ENCODE measurements around the gene TUBB2B.
A peak's percentile ranks its signal among the peaks of the same experiment; 100 is the strongest.

The TUBB2B gene

DNA sequence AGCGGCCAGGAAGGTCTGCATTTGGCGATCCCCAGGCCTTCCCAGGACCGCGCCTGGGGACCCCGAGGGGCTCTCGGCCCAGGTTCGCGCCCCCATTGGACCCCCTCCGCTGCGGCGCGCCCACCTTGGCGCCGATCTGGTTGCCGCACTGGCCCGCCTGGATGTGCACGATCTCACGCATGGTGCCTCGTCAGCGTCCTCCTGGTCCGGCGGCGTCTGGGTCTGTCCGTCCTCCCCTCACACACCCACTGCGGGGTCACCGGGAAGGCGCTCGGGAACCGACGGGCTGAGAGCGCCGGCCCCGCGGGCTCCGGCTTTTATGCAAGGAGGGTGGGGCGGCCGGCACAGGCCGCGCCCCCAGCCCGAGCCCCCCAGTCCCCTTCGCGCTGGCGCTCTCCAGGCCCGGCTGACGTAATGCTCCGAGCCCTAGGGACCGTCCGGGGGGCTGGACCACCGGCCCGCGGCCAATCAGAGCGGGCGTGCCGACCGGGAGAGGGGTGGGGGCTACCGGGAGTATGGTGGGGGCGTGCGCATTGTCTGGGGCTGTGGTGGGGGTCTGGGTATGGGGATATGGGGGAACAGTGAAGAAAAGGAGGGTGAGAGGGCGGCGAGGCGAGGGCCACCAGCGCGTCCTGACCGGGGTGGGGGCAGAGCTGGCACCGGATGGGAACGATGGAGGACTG is at the start of gene TUBB2B:
Gene TUBB2B (minus strand): TSS at position 291 of the 683 bp plus-strand sequence. CDS start 110 bp downstream, at position 181.
- Histone ChIP-seq H3K4me3 (peak within 1 kb of the TSS; percentile 63), H3K9me3 (no peaks in the 10 kb centered on the region), H3K9ac (no peak within 1 kb of the TSS; the same call in 1 of the 2 replicates), H3K4me2 (peak within 1 kb of the TSS; percentile 90), H3K4me1 (peaks cover 34% of the 10 kb centered on the region), H4K20me1 (peaks cover 62% of the 10 kb centered on the region), H3K27me3 (peaks cover 70% of the 10 kb centered on the region), H3K36me3 (no peaks in the 10 kb centered on the region), H3K27ac (no peak within 1 kb of the TSS)
- TF ChIP-seq Cebpa-rat (IDR thresholded peaks at IDR 0.05): no peak

- TF ChIP-seq Cebpa-rat (IDR thresholded peaks at IDR 0.05): no peak
- Histone ChIP-seq H4K20me1 (peaks cover 96% of the 10 kb centered on the region), H3K36me3 (peaks cover 69% of the 10 kb centered on the region)
Measured at GRCh38 chr6:3277251-3277650, 49.8 kb upstream of the TUBB2B start.

GRCh38 chr6:3276174-3277167 is 49.0 kb upstream of the TUBB2B start:
- Histone ChIP-seq H3K4me1 (no peaks in the 10 kb centered on the region), H3K4me2 (no peak overlapping the region), H3K27me3 (no peaks in the 10 kb centered on the region), H3K36me3 (peaks cover 69% of the 10 kb centered on the region), H3K9me3 (no peaks in the 10 kb centered on the region), H3K9ac (no peak overlapping the region), H3K27ac (no peak overlapping the region), H4K20me1 (peaks cover 96% of the 10 kb centered on the region), H3K4me3 (no peak overlapping the region)
- TF ChIP-seq Cebpa-rat (IDR thresholded peaks at IDR 0.05): no peak

More at GRCh38 chr6:3277251-3277650, 49.8 kb upstream of the TUBB2B start:
- H3K4me1 ChIP-seq: no peaks in the 10 kb centered on the region
- H3K27me3 ChIP-seq: no peaks in the 10 kb centered on the region
- no peak overlapping the region for H3K4me3 ChIP-seq
- H3K4me2 ChIP-seq: no peak overlapping the region
- no peak overlapping the region for H3K9ac ChIP-seq
- no peak overlapping the region for H3K27ac ChIP-seq
- H3K9me3 ChIP-seq: no peaks in the 10 kb centered on the region

- Histone ChIP-seq H3K9me3 (no peaks in the 10 kb centered on the region), H3K27ac (no peak overlapping the region), H3K4me1 (no peaks in the 10 kb centered on the region), H3K27me3 (no peaks in the 10 kb centered on the region), H3K9ac (no peak overlapping the region), H3K36me3 (peaks cover 82% of the 10 kb centered on the region), H4K20me1 (peaks cover 100% of the 10 kb centered on the region), H3K4me3 (no peak overlapping the region), H3K4me2 (no peak overlapping the region)
- TF ChIP-seq Cebpa-rat (IDR thresholded peaks at IDR 0.05): no peak
Measured at GRCh38 chr6:3273707-3274521, 46.5 kb upstream of the TUBB2B start.

GRCh38 chr6:3272911-3273547 is 45.6 kb upstream of the TUBB2B start:
- peaks cover 100% of the 10 kb centered on the region for H4K20me1 ChIP-seq

GRCh38 chr6:3271756-3272155 is 44.3 kb upstream of the TUBB2B start:
- H4K20me1 ChIP-seq: peaks cover 100% of the 10 kb centered on the region
- no peak overlapping the region for H3K27ac ChIP-seq
- H3K9ac ChIP-seq: no peak overlapping the region
- no peaks in the 10 kb centered on the region for H3K4me1 ChIP-seq
- H3K4me3 ChIP-seq: no peak overlapping the region
- no peaks in the 10 kb centered on the region for H3K27me3 ChIP-seq
- no peaks in the 10 kb centered on the region for H3K9me3 ChIP-seq
- peaks cover 89% of the 10 kb centered on the region for H3K36me3 ChIP-seq
- no peak overlapping the region for H3K4me2 ChIP-seq
- no peak for TF ChIP-seq Cebpa-rat (IDR thresholded peaks at IDR 0.05)

More at GRCh38 chr6:3272911-3273547, 45.6 kb upstream of the TUBB2B start:
- H3K4me3 ChIP-seq: no peak overlapping the region
- H3K27ac ChIP-seq: no peak overlapping the region
- no peaks in the 10 kb centered on the region for H3K4me1 ChIP-seq
- H3K9ac ChIP-seq: no peak overlapping the region
- H3K4me2 ChIP-seq: no peak overlapping the region
- H3K9me3 ChIP-seq: no peaks in the 10 kb centered on the region
- no peaks in the 10 kb centered on the region for H3K27me3 ChIP-seq
- no peak for TF ChIP-seq Cebpa-rat (IDR thresholded peaks at IDR 0.05)
- peaks cover 89% of the 10 kb centered on the region for H3K36me3 ChIP-seq

- no peaks in the 10 kb centered on the region for H3K9me3 ChIP-seq
- H3K27ac ChIP-seq: no peak overlapping the region
- H3K27me3 ChIP-seq: no peaks in the 10 kb centered on the region
- H4K20me1 ChIP-seq: peaks cover 100% of the 10 kb centered on the region
- H3K9ac ChIP-seq: no peak overlapping the region
- no peak overlapping the region for H3K4me3 ChIP-seq
- H3K36me3 ChIP-seq: peaks cover 89% of the 10 kb centered on the region
- no peak for TF ChIP-seq Cebpa-rat (IDR thresholded peaks at IDR 0.05)
- H3K4me1 ChIP-seq: no peaks in the 10 kb centered on the region
- H3K4me2 ChIP-seq: no peak overlapping the region
Measured at GRCh38 chr6:3270258-3270657, 42.8 kb upstream of the TUBB2B start.

- no peaks in the 10 kb centered on the region for H3K27me3 ChIP-seq
- no peak overlapping the region for H3K4me3 ChIP-seq
- no peak overlapping the region for H3K4me2 ChIP-seq
- no peak for TF ChIP-seq Cebpa-rat (IDR thresholded peaks at IDR 0.05)
- no peaks in the 10 kb centered on the region for H3K9me3 ChIP-seq
- peaks cover 96% of the 10 kb centered on the region for H3K36me3 ChIP-seq
- peaks cover 100% of the 10 kb centered on the region for H4K20me1 ChIP-seq
- no peak overlapping the region for H3K9ac ChIP-seq
- H3K27ac ChIP-seq: no peak overlapping the region
- no peaks in the 10 kb centered on the region for H3K4me1 ChIP-seq
Measured at GRCh38 chr6:3269281-3269975, 42.0 kb upstream of the TUBB2B start.

Measured in BLaER1 (cell line).